Panc1 (cell line): ENCODE data around the gene MYO16.

ENCODE experiments used
- POLR2AphosphoS5 ChIP-seq: IDR thresholded peaks from 2 replicates; pipeline ENCODE4 v1.6.1; 2012; ENCODE audit warnings: mild to moderate bottlenecking, low read depth, low read length, moderate library complexity
- SIN3A ChIP-seq: IDR thresholded peaks from 2 replicates; pipeline ENCODE4 v1.6.1; 2012; ENCODE audit warnings: low read depth, mild to moderate bottlenecking, low read length, moderate library complexity, borderline replicate concordance; ENCODE audit not compliant: insufficient read depth
- TCF7L2 ChIP-seq: IDR thresholded peaks from 2 replicates; pipeline ENCODE4 v1.6.1; 2011; ENCODE audit warnings: mild to moderate bottlenecking, low read depth, low read length, inconsistent platforms
- TF ChIP-seq, protein P1 (sequence below): fragments of 450-650 bp; IDR thresholded peaks from 2 replicates; pipeline ENCODE4 v1.5.1; 2017; ENCODE audit warnings: mild to moderate bottlenecking
- TF ChIP-seq, protein P2 (sequence below), 2 experiments: IDR thresholded peaks; 2 replicates each; pipeline ENCODE4 v1.6.1; 2011 to 2012; ENCODE audit warnings: low read depth in 2 of 2, control low read depth in 1 of 2, low read length in 1 of 2, mild to moderate bottlenecking in 1 of 2, moderate library complexity in 1 of 2; ENCODE audit not compliant: insufficient read depth in 1 of 2

DNA sequence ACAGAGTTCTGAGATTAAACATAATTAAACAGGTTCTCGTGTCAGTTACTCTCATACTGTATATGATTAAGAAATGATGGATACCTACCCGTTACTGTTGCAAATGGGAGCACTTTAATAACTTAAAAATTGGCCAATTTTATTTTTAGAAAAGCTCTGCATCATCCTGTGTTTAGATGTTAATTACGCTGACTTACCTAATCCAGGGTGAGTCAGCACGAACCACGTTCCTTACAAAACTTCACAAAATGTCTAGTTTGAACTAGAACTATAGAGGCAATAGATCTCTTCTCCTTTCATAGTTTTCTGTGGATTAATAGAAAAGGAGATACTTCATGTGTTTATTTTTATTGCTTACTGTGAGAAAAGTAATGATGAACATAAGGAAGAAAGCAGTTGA, 363.9 kb downstream of the MYO16 start:
- TF ChIP-seq POLR2AphosphoS5 (no peak), SIN3A (no peak), TCF7L2 (no peak)
- TF ChIP-seq, protein P1, sequence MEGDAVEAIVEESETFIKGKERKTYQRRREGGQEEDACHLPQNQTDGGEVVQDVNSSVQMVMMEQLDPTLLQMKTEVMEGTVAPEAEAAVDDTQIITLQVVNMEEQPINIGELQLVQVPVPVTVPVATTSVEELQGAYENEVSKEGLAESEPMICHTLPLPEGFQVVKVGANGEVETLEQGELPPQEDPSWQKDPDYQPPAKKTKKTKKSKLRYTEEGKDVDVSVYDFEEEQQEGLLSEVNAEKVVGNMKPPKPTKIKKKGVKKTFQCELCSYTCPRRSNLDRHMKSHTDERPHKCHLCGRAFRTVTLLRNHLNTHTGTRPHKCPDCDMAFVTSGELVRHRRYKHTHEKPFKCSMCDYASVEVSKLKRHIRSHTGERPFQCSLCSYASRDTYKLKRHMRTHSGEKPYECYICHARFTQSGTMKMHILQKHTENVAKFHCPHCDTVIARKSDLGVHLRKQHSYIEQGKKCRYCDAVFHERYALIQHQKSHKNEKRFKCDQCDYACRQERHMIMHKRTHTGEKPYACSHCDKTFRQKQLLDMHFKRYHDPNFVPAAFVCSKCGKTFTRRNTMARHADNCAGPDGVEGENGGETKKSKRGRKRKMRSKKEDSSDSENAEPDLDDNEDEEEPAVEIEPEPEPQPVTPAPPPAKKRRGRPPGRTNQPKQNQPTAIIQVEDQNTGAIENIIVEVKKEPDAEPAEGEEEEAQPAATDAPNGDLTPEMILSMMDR: no peak
- TF ChIP-seq, protein P2, sequence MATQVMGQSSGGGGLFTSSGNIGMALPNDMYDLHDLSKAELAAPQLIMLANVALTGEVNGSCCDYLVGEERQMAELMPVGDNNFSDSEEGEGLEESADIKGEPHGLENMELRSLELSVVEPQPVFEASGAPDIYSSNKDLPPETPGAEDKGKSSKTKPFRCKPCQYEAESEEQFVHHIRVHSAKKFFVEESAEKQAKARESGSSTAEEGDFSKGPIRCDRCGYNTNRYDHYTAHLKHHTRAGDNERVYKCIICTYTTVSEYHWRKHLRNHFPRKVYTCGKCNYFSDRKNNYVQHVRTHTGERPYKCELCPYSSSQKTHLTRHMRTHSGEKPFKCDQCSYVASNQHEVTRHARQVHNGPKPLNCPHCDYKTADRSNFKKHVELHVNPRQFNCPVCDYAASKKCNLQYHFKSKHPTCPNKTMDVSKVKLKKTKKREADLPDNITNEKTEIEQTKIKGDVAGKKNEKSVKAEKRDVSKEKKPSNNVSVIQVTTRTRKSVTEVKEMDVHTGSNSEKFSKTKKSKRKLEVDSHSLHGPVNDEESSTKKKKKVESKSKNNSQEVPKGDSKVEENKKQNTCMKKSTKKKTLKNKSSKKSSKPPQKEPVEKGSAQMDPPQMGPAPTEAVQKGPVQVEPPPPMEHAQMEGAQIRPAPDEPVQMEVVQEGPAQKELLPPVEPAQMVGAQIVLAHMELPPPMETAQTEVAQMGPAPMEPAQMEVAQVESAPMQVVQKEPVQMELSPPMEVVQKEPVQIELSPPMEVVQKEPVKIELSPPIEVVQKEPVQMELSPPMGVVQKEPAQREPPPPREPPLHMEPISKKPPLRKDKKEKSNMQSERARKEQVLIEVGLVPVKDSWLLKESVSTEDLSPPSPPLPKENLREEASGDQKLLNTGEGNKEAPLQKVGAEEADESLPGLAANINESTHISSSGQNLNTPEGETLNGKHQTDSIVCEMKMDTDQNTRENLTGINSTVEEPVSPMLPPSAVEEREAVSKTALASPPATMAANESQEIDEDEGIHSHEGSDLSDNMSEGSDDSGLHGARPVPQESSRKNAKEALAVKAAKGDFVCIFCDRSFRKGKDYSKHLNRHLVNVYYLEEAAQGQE (IDR thresholded peaks at IDR 0.05; ENCODE audit: insufficient read depth in 1 of 2, low read depth in 2 of 2, low read length in 1 of 2): no peak
